Measurements from ENCODE around the gene IER5. TPM values are rescaled to one million over a fixed set of nuclear protein-coding genes. Genes with fewer than 3 reads are reported as not detected.

IER5 gene
- total RNA-seq, 2 experiments from 2014 or later, result 39.8 to 41.3 TPM

- Mint-ChIP-seq H3K27ac (peak overlapping the region; percentile 96), H3K36me3 (ENCODE audit: low read depth) (peaks cover under 1% of the 10 kb centered on the region)
- peak; percentile 68 for DNase-seq
Measured at GRCh38 chr1:181100015-181100905, 11.8 kb downstream of the IER5 start.

GRCh38 chr1:181100934-181101333, 12.4 kb downstream of the IER5 start:
- H3K27ac Mint-ChIP-seq, result peak overlapping the region; percentile 96
- no peaks in the 10 kb centered on the region for H3K36me3 Mint-ChIP-seq (ENCODE audit: low read depth)
- ChIA-PET CTCF (interaction anchor here (1.9 kb wide), 1 partner anchor 41 kb away, joined by 17 read pairs; no protein-coding TSS in a partner anchor), POLR2A (interaction anchor here (6.5 to 15.6 kb wide), 2 partner anchors 12 to 39 kb away, joined by 45 to 209 read pairs; partner anchors contain the start of gene IER5)
- intact Hi-C loops (cut with micrococcal nuclease), result loop anchor here (2.0 kb wide), 1 partner anchor 34 kb away; no protein-coding TSS in a partner anchor
- peaks cover 2% of the 10 kb centered on the region for H3K9me3 Mint-ChIP-seq
- H3K27me3 Mint-ChIP-seq, result peaks cover 2% of the 10 kb centered on the region
- ATAC-seq (no peak), DNase-seq (no peak)
- peaks cover 81% of the 10 kb centered on the region for H3K4me1 Mint-ChIP-seq (ENCODE audit: low read depth)
- no peak for TF ChIP-seq CTCF (IDR thresholded peaks at IDR 0.05)
- peak overlapping the region; percentile 56 for H3K4me3 Mint-ChIP-seq

More at GRCh38 chr1:181100015-181100905, 11.8 kb downstream of the IER5 start:
- peak; percentile 35 for ATAC-seq
- Mint-ChIP-seq H3K27me3 (no peaks in the 10 kb centered on the region), H3K4me1 (ENCODE audit: low read depth) (peaks cover 79% of the 10 kb centered on the region), H3K9me3 (peaks cover 2% of the 10 kb centered on the region), H3K4me3 (peak overlapping the region; percentile 56)
- TF ChIP-seq CTCF (IDR thresholded peaks at IDR 0.05), result no peak
- ChIA-PET POLR2A (interaction anchor here (0.6 to 15.6 kb wide), 6 partner anchors 8 to 81 kb away, joined by 3 to 209 read pairs (median 4); partner anchors contain the start of gene IER5), CTCF (interaction anchor here (0.6 to 3.5 kb wide), 4 partner anchors 10 to 62 kb away, joined by 3 to 17 read pairs (median 8); no protein-coding TSS in a partner anchor)
- intact Hi-C loops (cut with micrococcal nuclease), result loop anchor here (2.0 kb wide), 1 partner anchor 35 kb away; no protein-coding TSS in a partner anchor

- intact Hi-C loops (cut with micrococcal nuclease), result loop anchor here (2.0 kb wide), 1 partner anchor 33 kb away; no protein-coding TSS in a partner anchor
- Mint-ChIP-seq H3K4me1 (ENCODE audit: low read depth) (peaks cover 80% of the 10 kb centered on the region), H3K27me3 (peaks cover 4% of the 10 kb centered on the region), H3K36me3 (ENCODE audit: low read depth) (no peaks in the 10 kb centered on the region), H3K27ac (no peak overlapping the region), H3K9me3 (peaks cover 2% of the 10 kb centered on the region), H3K4me3 (no peak overlapping the region)
- TF ChIP-seq CTCF (IDR thresholded peaks at IDR 0.05), result no peak
- no peak for DNase-seq
- ChIA-PET POLR2A (interaction anchor here (1.0 to 15.6 kb wide), 5 partner anchors 13 to 63 kb away, joined by 3 to 209 read pairs (median 43); partner anchors contain the start of gene IER5), CTCF (interaction anchor here (1.9 to 4.1 kb wide), 3 partner anchors 11 to 63 kb away, joined by 9 to 30 read pairs (median 17); no protein-coding TSS in a partner anchor)
- ATAC-seq, result no peak
Measured at GRCh38 chr1:181101581-181102226, 13.2 kb downstream of the IER5 start.

GRCh38 chr1:181102841-181103240, 14.3 kb downstream of the IER5 start:
- intact Hi-C loops (cut with micrococcal nuclease), result no loop called here
- H3K27ac Mint-ChIP-seq, result no peak overlapping the region

More at GRCh38 chr1:181102841-181103240, 14.3 kb downstream of the IER5 start:
- DNase-seq (no peak), ATAC-seq (no peak)
- CTCF ChIA-PET, result interaction anchor here (1.2 to 7.0 kb wide), 5 partner anchors 12 to 588 kb away, joined by 5 to 58 read pairs (median 9); no protein-coding TSS in a partner anchor
- peaks cover 11% of the 10 kb centered on the region for H3K27me3 Mint-ChIP-seq
- H3K36me3 Mint-ChIP-seq (ENCODE audit: low read depth), result no peaks in the 10 kb centered on the region
- peaks cover 2% of the 10 kb centered on the region for H3K9me3 Mint-ChIP-seq
- peaks cover 73% of the 10 kb centered on the region for H3K4me1 Mint-ChIP-seq (ENCODE audit: low read depth)
- no peak overlapping the region for H3K4me3 Mint-ChIP-seq
- POLR2A ChIA-PET, result interaction anchor here (0.6 to 15.6 kb wide), 5 partner anchors 14 to 1317 kb away, joined by 3 to 209 read pairs (median 6); partner anchors contain the start of genes IER5 and STX6
- TF ChIP-seq CTCF (IDR thresholded peaks at IDR 0.05), result no peak

Data from activated CD8-positive, alpha-beta T cell treated with anti-CD3 and anti-CD28 coated beads for 36 hours (primary cell).